Heart left ventricle (tissue), 16 donors: Measurements from ENCODE around the gene CLTB. TPM values are rescaled to one million over a fixed set of nuclear protein-coding genes. Genes with fewer than 3 reads are reported as not detected.

Source experiments
- ATAC-seq, 4 donors: fragments of 200-7000 bp; cut with Tn5 transposase; one replicate each; pipeline ENCODE4 v1.9.1; 2020 to 2022; ENCODE audit warnings: moderate library complexity in 4 of 4, mild to moderate bottlenecking in 3 of 4, moderate number of reproducible peaks in 1 of 4
- DNase-seq, 5 donors: peaks; one replicate each; pipeline ENCODE4 v3.0.0-alpha.2; 2020
- H3K27ac ChIP-seq, 12 donors: fragments of 200-600 bp; sonication (generic) in 4 of 12; one replicate each; pipeline versions ENCODE4 v1.5.0 to v1.8.0; 2016 to 2022; ENCODE audit warnings: mild to moderate bottlenecking in 2 of 12
- H3K27me3 ChIP-seq, 9 donors: fragments of 200-600 bp; sonication (generic) in 2 of 9; one replicate each; pipeline versions ENCODE4 v1.5.1 to v1.8.0; 2016 to 2022; ENCODE audit warnings: mild to moderate bottlenecking in 3 of 9
- H3K36me3 ChIP-seq, 9 donors: fragments of 200-600 bp; sonication (generic) in 2 of 9; one replicate each; pipeline versions ENCODE4 v1.5.0 to v1.8.0; 2018 to 2022; ENCODE audit warnings: mild to moderate bottlenecking in 2 of 9
- H3K4me1 ChIP-seq, 12 donors: fragments of 200-600 bp; sonication (generic) in 4 of 12; one replicate each; pipeline versions ENCODE4 v1.5.0 to v1.8.0; 2016 to 2022; ENCODE audit warnings: mild to moderate bottlenecking in 3 of 12
- H3K4me3 ChIP-seq, 12 donors: fragments of 200-600 bp; sonication (generic) in 4 of 12; one replicate each; pipeline versions ENCODE4 v1.5.0 to v1.8.0; 2017 to 2022; ENCODE audit warnings: mild to moderate bottlenecking in 9 of 12, moderate library complexity in 4 of 12
- H3K9me3 ChIP-seq, 12 donors: fragments of 200-600 bp; sonication (generic) in 4 of 12; one replicate each; pipeline versions ENCODE4 v1.5.0 to v1.8.0; 2016 to 2022; ENCODE audit warnings: mild to moderate bottlenecking in 1 of 12
- CTCF ChIP-seq, 12 donors: fragments of 200-600 bp; sonication (generic) in 4 of 12; IDR thresholded peaks; one replicate each; pipeline versions ENCODE4 v1.5.0 to v1.8.0; 2018 to 2022; ENCODE audit warnings: antibody characterized with exemption in 12 of 12, mild to moderate bottlenecking in 5 of 12
- POLR2A ChIP-seq, 2 donors: fragments of 450-650 bp; IDR thresholded peaks; one replicate each; pipeline ENCODE4 v1.6.1; 2017; ENCODE audit warnings: antibody characterized with exemption in 2 of 2, mild to moderate bottlenecking in 2 of 2, moderate library complexity in 2 of 2
- WGBS, 4 donors: extraction: QIAGEN DNeasy Blood & Tissue Kit in 2 of 4; methylation state at CpG; one replicate each; pipeline versions ENCODE4 v1.1.5 to v1.1.7; 2013 to 2018; 5-methylcytosine and 5-hydroxymethylcytosine counted together
- intact Hi-C, 10 donors: fragments of 100-400 bp; cut with DNase I; formaldehyde crosslinking; loops; one replicate each; pipeline versions ENCODE4 v1.11.1 to v1.14.2; 2022
- polyA plus RNA-seq, 2 donors: library from polyadenylated mRNA; stranded (reverse); fragments of 200-250 nt; gene quantifications; one replicate each; pipeline ENCODE4 v1.2.3, GENCODE V29; 2013
- total RNA-seq, 9 donors: library from RNA; depleted of rRNA in 2 of 9; stranded (reverse); fragments of >200 nt in 2 of 9; fragmentation: NEBNext Ultra II Directional in 3 of 9; extraction: Animal tissue kit (Norgen Biotek cat#: 25700) in 3 of 9; gene quantifications; one replicate each; pipeline versions ENCODE4 v1.1.0 to v1.2.4, GENCODE V29; 2016 to 2023
- donor health status: ischemic (EF 13 %, LVEDD 7.1; RV severe dilation, severe dysfunction).
- donor health status: healthy with polysubstance abuse.
- donor health status: DM: no; HTN: yes; CAD: no.
- donor health status: DM: no; HTN: no; CAD: no.
- donor health status: ischemic (EF 25% LVEDD 6.9; RV normal size, moderate dysfunction).
- donor health status: ischemic (EF 25% LVEDD 5.7; RV mildly dilated, moderate dysfunction).
- donor health status: healthy.
- donor health status: DM: yes; HTN: yes; CAD: no.
- donor health status: ischemic (EF 35%, LVEDD 5.7; RV mildly dilated, moderate dysfunction).
- donor health status: nonischemic (EF 11% LVEDD 7.7; RV severe dilation, severe dysfunction).
- donor health status: DM: yes; HTN: yes; CAD: no.
- donor health status: PGD.
- donor health status: ischemic (EF 29% LVEDD 5.4; RV normal size, mild dysfunction).
- donor health status: nonischemic (EF 23%, LVEDD 6.1; RV moderate dilation, normal function).

Gene CLTB
- total and polyA plus RNA-seq, 11 donors = 185 to 464 (median 300) TPM

- Histone ChIP-seq H3K36me3 (no peaks in the 10 kb centered on the region), H3K4me3 (peak overlapping the region in 10 of 12 donors; percentile 22 to 100 (median 84))
- ATAC-seq = no peak
Observed at GRCh38 chr5:176416965-176417364, 626 bp upstream of the CLTB start.

GRCh38 chr5:176415240-176415951 lies 943 bp downstream of the CLTB start:
- Histone ChIP-seq H3K27ac (peak overlapping the region; percentile 83 to 99 (median 96)), H3K9me3 (no peaks in the 10 kb centered on the region), H3K27me3 (no peaks in the 10 kb centered on the region), H3K36me3 (peaks cover 0 to 8% (median under 1%) of the 10 kb centered on the region in 9 donors), H3K4me1 (peaks cover 10 to 57% (median 42%) of the 10 kb centered on the region in 12 donors), H3K4me3 (peak overlapping the region; percentile 47 to 100 (median 84))
- no peak for TF ChIP-seq CTCF (IDR thresholded peaks at IDR 0.05)
- TF ChIP-seq POLR2A (IDR thresholded peaks at IDR 0.05) = no peak
- WGBS, 4 donors = 58 to 63% (median 61%) methylated on average over 13 of the region's 13 CpGs
- DNase-seq = no peak
- intact Hi-C loops = loop anchor here in 7 of 10 donors (5.0 to 10.0 kb wide), 7 partner anchors 48 to 239 kb away; partner anchors contain the start of genes CDHR2 (in 2 of the 7), RNF44 (in 2 of the 7), ARL10 (in 1 of the 7) and KIAA1191 (in 1 of the 7)
- ATAC-seq = peak in 1 of 4 donors; percentile 18

More at GRCh38 chr5:176416965-176417364, 626 bp upstream of the CLTB start:
- TF ChIP-seq CTCF (IDR thresholded peaks at IDR 0.05) (no peak), POLR2A (IDR thresholded peaks at IDR 0.05) (no peak)
- Histone ChIP-seq H3K27ac (peak overlapping the region in 9 of 12 donors; percentile 29 to 96 (median 95)), H3K4me1 (peaks cover 5 to 46% (median 41%) of the 10 kb centered on the region in 12 donors), H3K27me3 (no peaks in the 10 kb centered on the region), H3K9me3 (no peaks in the 10 kb centered on the region)
- 76 to 82% (median 81%) methylated on average over 11 of the region's 11 CpGs for WGBS, 4 donors
- intact Hi-C loops = loop anchor here in 8 of 10 donors (2.0 to 10.0 kb wide), 11 partner anchors 30 to 238 kb away; partner anchors contain the start of genes RNF44 (in 3 of the 8), CDHR2 (in 2 of the 8), KIAA1191 (in 2 of the 8) and ARL10 (in 1 of the 8)
- DNase-seq = no peak

- ATAC-seq (no peak), DNase-seq (no peak)
- peak overlapping the region in 8 of 12 donors; percentile 69 to 100 (median 88) for H3K4me3 ChIP-seq
- no peaks in the 10 kb centered on the region for H3K9me3 ChIP-seq
- 64 to 78% (median 72%) methylated on average over 3 of the region's 3 CpGs for WGBS, 4 donors
- peaks cover 10 to 63% (median 42%) of the 10 kb centered on the region in 12 donors for H3K4me1 ChIP-seq
- H3K27ac ChIP-seq = peak overlapping the region in 4 of 12 donors; percentile 95 to 97 (median 96)
- H3K27me3 ChIP-seq = no peaks in the 10 kb centered on the region
- no peak for TF ChIP-seq CTCF (IDR thresholded peaks at IDR 0.05)
- H3K36me3 ChIP-seq = peaks cover 0 to 13% (median 8%) of the 10 kb centered on the region in 9 donors
- intact Hi-C loops = loop anchor here in 7 of 10 donors (5.0 to 10.0 kb wide), 7 partner anchors 47 to 240 kb away; partner anchors contain the start of genes CDHR2 (in 2 of the 7), RNF44 (in 2 of the 7), ARL10 (in 1 of the 7) and KIAA1191 (in 1 of the 7)
Observed at GRCh38 chr5:176414704-176415103, 1.6 kb downstream of the CLTB start.

- H3K4me3 ChIP-seq = peak overlapping the region in 1 of 12 donors; percentile 99
- H3K9me3 ChIP-seq = no peaks in the 10 kb centered on the region
- DNase-seq = no peak
- peak overlapping the region in 9 of 12 donors; percentile 9 to 72 (median 56) for H3K27ac ChIP-seq
- H3K36me3 ChIP-seq = peaks cover 0 to 22% (median 16%) of the 10 kb centered on the region in 9 donors
- H3K4me1 ChIP-seq = peaks cover 10 to 65% (median 42%) of the 10 kb centered on the region in 12 donors
- 76 to 100% (median 83%) methylated on average over 1 to 7 of the region's 7 CpGs for WGBS, 4 donors
- no peak for ATAC-seq
- no peaks in the 10 kb centered on the region for H3K27me3 ChIP-seq
- TF ChIP-seq POLR2A (IDR thresholded peaks at IDR 0.05) = no peak
- TF ChIP-seq CTCF (IDR thresholded peaks at IDR 0.05) = no peak
- intact Hi-C loops = loop anchor here in 4 of 10 donors (10.0 kb wide), 3 partner anchors 121 to 241 kb away; partner anchors contain the start of genes CDHR2 (in 2 of the 4) and RNF44 (in 1 of the 4)
Observed at GRCh38 chr5:176413709-176414191, 2.6 kb downstream of the CLTB start.
